Adrenal gland (tissue), 12 donors: ENCODE measurements around the gene SLC48A1. TPM values are rescaled to one million over a fixed set of nuclear protein-coding genes. Genes with fewer than 3 reads are reported as not detected.

Experiments used
- DNase-seq, 7 donors: peaks; one replicate each; pipeline ENCODE4 v3.0.0-alpha.2; 2019 to 2020
- H3K27ac ChIP-seq, 5 donors: fragments of 200-600 bp; sonication (generic) in 4 of 5; 1 replicate in 3 of 5; 2 replicates in 2 of 5; pipeline versions ENCODE4 v1.5.1 to v1.8.0; 2016 to 2020; ENCODE audit warnings: mild to moderate bottlenecking in 1 of 5
- H3K27me3 ChIP-seq: fragments of 200-600 bp; 2 replicates; pipeline ENCODE4 v1.8.0; 2021
- H3K36me3 ChIP-seq, 2 donors: fragments of 200-600 bp; replicated peaks in 1 of 2; 1 replicate in 1 of 2; 2 replicates in 1 of 2; pipeline versions ENCODE4 v1.5.1 to v1.8.0; 2018 to 2022
- H3K4me1 ChIP-seq, 2 donors: fragments of 200-600 bp; replicated peaks in 1 of 2; 1 replicate in 1 of 2; 2 replicates in 1 of 2; pipeline versions ENCODE4 v1.5.1 to v1.8.0; 2018 to 2021
- H3K4me3 ChIP-seq, 4 donors: fragments of 200-600 bp; sonication (generic) in 3 of 4; one replicate each; pipeline ENCODE4 v1.5.1; 2016 to 2018
- H3K9me3 ChIP-seq, 3 donors: fragments of 200-600 bp; sonication (generic) in 1 of 3; replicated peaks in 1 of 3; 1 replicate in 2 of 3; 2 replicates in 1 of 3; pipeline versions ENCODE4 v1.5.1 to v1.8.0; 2016 to 2021
- POLR2A ChIP-seq, 2 donors: fragments of 450-650 bp; IDR thresholded peaks; one replicate each; pipeline ENCODE4 v1.6.1; 2017; ENCODE audit warnings: antibody characterized with exemption in 2 of 2, mild to moderate bottlenecking in 2 of 2, moderate library complexity in 1 of 2
- WGBS, 4 donors: extraction: QIAGEN DNeasy Blood & Tissue Kit in 2 of 4; methylation state at CpG; one replicate each; pipeline versions ENCODE4 v1.1.5 to v1.1.7; 2013 to 2017; 5-methylcytosine and 5-hydroxymethylcytosine counted together
- intact Hi-C, 2 donors: fragments of 100-400 bp; cut with DNase I; formaldehyde crosslinking; loops; one replicate each; pipeline versions ENCODE4 v1.14.1 to v1.15.0; 2022 to 2023
- polyA plus RNA-seq, 3 donors: library from polyadenylated mRNA; stranded (reverse); fragments of 200-250 nt in 2 of 3; fragments of 350-450 nt in 1 of 3; fragmentation: Illumina TruSeq in 1 of 3; extraction: RNeasy Lipid Tissue Mini Kit (QIAGEN cat#74804) in 1 of 3; gene quantifications; one replicate each; pipeline ENCODE4 v1.2.3, GENCODE V29; 2013 to 2014
- total RNA-seq, 9 donors: library from RNA; depleted of rRNA in 4 of 9; stranded (reverse); fragments of >200 nt in 4 of 9; fragments of 120-200 nt in 1 of 9; fragmentation: NEBNext Ultra II Directional in 1 of 9; extraction: Animal tissue kit (Norgen Biotek cat#: 25700) in 1 of 9; gene quantifications; one replicate each; pipeline versions ENCODE4 v1.1.0 to v1.2.4, GENCODE V29; 2013 to 2023
- TF ChIP-seq, protein P1 (sequence below), 6 experiments: fragments of 450-650 bp in 4 of 6; fragments of 200-600 bp in 2 of 6; sonication (generic) in 1 of 6; IDR thresholded peaks; 1 replicate in 5 of 6; 2 replicates in 1 of 6; pipeline versions ENCODE4 v1.5.1 to v1.8.0; 2016 to 2021; ENCODE audit warnings: antibody characterized with exemption in 6 of 6, mild to moderate bottlenecking in 2 of 6, moderate library complexity in 1 of 6
- donor health status: healthy with polysubstance abuse.
- donor health status: Bipolar disorder and iron deficiency.
- donor health status: DM: yes; HTN: yes; CAD: no.
- donor health status: DM: no; HTN: no; CAD: no.
- donor health status: DM: no; HTN: no; CAD: no.
- donor health status: DM: yes; HTN: yes; CAD: no.

Gene SLC48A1
- total and polyA plus RNA-seq, 12 donors = 8.5 to 91.9 (median 57.5) TPM

DNA sequence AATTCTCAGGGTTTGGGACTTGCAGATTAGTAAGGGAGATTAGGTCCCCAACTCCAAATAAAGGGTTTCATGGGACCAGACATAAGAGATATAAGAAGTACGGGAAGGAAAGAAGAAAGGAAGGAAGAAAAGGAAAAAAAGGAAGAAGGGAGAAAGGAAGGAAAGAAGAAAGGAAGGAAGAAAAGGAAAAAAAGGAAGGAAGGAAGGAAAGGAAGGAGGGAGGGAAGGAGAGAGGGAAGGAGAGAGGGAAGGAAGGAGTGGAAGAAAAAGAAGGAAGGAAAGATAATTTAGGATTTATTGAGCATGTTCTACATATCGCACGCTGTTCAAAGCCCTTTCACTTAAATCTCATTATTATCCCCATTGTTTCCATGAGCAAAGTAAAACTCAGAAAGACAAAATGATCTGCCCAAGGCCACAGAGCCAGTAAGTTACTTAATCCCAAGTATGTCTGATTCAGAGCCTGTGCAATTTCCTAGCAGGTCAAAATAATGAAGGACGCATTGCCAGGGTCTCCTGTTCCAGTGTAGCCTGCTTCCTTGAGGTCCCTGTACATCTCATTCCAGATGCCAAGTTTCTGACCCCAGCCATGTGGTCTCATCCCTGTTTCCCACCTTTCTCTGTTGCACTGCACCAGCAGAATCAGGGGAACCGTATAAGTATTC is 50.5 kb downstream of the SLC48A1 start:
- Histone ChIP-seq H3K27me3 (no peaks in the 10 kb centered on the region), H3K36me3 (no peaks in the 10 kb centered on the region), H3K27ac (peak overlapping the region; percentile 79 to 100 (median 98)), H3K4me3 (no peak overlapping the region), H3K9me3 (no peaks in the 10 kb centered on the region), H3K4me1 (peaks cover 36 to 61% of the 10 kb centered on the region in 2 donors)
- TF ChIP-seq, protein P1, sequence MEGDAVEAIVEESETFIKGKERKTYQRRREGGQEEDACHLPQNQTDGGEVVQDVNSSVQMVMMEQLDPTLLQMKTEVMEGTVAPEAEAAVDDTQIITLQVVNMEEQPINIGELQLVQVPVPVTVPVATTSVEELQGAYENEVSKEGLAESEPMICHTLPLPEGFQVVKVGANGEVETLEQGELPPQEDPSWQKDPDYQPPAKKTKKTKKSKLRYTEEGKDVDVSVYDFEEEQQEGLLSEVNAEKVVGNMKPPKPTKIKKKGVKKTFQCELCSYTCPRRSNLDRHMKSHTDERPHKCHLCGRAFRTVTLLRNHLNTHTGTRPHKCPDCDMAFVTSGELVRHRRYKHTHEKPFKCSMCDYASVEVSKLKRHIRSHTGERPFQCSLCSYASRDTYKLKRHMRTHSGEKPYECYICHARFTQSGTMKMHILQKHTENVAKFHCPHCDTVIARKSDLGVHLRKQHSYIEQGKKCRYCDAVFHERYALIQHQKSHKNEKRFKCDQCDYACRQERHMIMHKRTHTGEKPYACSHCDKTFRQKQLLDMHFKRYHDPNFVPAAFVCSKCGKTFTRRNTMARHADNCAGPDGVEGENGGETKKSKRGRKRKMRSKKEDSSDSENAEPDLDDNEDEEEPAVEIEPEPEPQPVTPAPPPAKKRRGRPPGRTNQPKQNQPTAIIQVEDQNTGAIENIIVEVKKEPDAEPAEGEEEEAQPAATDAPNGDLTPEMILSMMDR (IDR thresholded peaks at IDR 0.05) = no peak
- TF ChIP-seq POLR2A (IDR thresholded peaks at IDR 0.05) = peak in 1 of 2 donors; percentile 47
- intact Hi-C loops = no loop called here
- 56 to 72% (median 61%) methylated on average over 5 of the region's 5 CpGs for WGBS, 4 donors
- peak in 3 of 7 donors; percentile 54 to 76 (median 65) for DNase-seq

DNA sequence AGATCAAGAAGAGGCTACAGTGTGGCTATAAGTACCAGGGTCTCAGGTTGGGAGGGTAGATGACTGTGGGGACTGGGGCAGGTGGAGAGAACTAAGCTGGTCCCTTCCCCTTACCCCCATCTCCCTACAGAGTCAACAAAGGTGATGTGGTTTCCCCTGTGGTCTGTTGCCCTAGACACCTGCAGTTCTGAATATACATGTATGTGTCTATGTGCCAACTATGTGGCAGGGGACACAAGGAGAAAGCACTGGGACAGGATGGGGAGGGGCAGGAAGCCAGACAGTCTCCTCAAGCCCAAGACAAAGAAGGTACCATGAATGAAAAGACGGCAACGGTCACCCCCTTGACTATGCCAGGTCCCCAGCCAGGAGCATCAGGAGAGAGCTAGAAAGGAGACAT is 51.2 kb downstream of the SLC48A1 start:
- Histone ChIP-seq H3K4me1 (peaks cover 40 to 66% of the 10 kb centered on the region in 2 donors), H3K9me3 (no peaks in the 10 kb centered on the region)
- 74 to 81% (median 77%) methylated on average over 2 of the region's 2 CpGs for WGBS, 4 donors

DNA sequence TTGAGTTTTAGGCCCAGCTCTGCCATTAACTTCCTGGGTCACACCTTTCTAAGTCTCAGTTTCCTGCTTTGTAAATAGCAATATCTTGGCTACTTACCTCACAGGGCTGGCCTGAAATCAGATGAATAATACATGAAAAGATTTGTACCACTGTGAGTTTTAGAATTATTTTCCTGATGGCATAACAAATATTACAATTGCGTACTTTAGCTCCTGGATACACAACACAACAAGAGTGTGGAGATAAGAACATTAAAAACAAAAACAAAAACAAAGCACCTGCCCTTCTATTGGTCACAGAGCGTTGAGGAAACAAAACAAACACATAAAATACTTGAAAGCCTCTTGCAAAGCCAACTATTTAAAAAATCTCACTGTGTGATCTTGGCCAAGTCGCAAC is 51.6 kb downstream of the SLC48A1 start:
- H3K27ac ChIP-seq = peak overlapping the region in 3 of 5 donors; percentile 79 to 98 (median 85)
- H3K4me1 ChIP-seq = peaks cover 44 to 70% of the 10 kb centered on the region in 2 donors
- no peak for DNase-seq
- no peak overlapping the region for H3K4me3 ChIP-seq
- TF ChIP-seq POLR2A (IDR thresholded peaks at IDR 0.05) = no peak
- TF ChIP-seq, protein P1 (IDR thresholded peaks at IDR 0.05) = no peak
- intact Hi-C loops = no loop called here
- no peaks in the 10 kb centered on the region for H3K9me3 ChIP-seq
- no peaks in the 10 kb centered on the region for H3K36me3 ChIP-seq
- H3K27me3 ChIP-seq = no peaks in the 10 kb centered on the region
- 87 to 90% (median 88%) methylated on average over 3 of the region's 3 CpGs for WGBS, 4 donors

More for the DNA sequence above, 51.2 kb downstream of the SLC48A1 start:
- no peaks in the 10 kb centered on the region for H3K36me3 ChIP-seq
- H3K27me3 ChIP-seq = no peaks in the 10 kb centered on the region
- H3K4me3 ChIP-seq = no peak overlapping the region
- H3K27ac ChIP-seq = peak overlapping the region; percentile 79 to 99 (median 85)
- TF ChIP-seq, protein P1 (IDR thresholded peaks at IDR 0.05) = no peak
- no peak for TF ChIP-seq POLR2A (IDR thresholded peaks at IDR 0.05)
- no peak for DNase-seq
- intact Hi-C loops = no loop called here

DNA sequence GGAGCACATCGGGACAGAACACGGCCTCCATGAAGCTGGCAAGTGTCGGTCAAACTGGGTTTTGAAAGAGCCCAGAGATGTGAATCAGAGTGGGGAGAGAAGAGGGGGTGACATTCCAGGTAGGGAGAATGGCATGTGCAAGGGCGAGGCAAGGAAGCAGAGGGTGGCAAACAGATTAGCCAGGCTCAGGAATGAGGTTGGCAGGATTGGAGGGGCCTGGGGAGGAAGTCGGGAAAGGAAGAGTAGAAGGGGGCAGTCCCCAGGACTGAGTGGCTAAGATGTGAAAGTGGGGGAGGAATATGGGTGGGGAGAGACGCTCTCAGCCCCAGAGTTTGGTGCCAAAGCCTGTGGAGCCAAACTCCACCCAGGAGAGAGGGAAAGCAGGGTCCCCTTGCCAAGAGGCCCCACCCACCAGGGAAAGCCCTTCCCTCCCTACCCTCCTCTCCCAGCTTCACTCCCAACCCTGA is 52.2 kb downstream of the SLC48A1 start:
- TF ChIP-seq, protein P1 (IDR thresholded peaks at IDR 0.05) = no peak
- no peak for TF ChIP-seq POLR2A (IDR thresholded peaks at IDR 0.05)
- no peak overlapping the region for H3K4me3 ChIP-seq
- no peak for DNase-seq
- peak overlapping the region in 3 of 5 donors; percentile 12 to 98 (median 85) for H3K27ac ChIP-seq
- H3K4me1 ChIP-seq = peaks cover 43 to 72% of the 10 kb centered on the region in 2 donors
- WGBS, 4 donors = 74 to 91% (median 88%) methylated on average over 6 of the region's 6 CpGs
- H3K36me3 ChIP-seq = no peaks in the 10 kb centered on the region
- H3K9me3 ChIP-seq = no peaks in the 10 kb centered on the region
- no peaks in the 10 kb centered on the region for H3K27me3 ChIP-seq
- intact Hi-C loops = no loop called here
